GM19043 (cell line): Measurements from ENCODE around the gene GSTA2.
"Not testable (repeated sequence)": the region's sequence is repeated elsewhere in the genome, so short reads cannot be mapped to it uniquely, and the experiment has no call there.

ENCODE experiments used
- ATAC-seq: cut with Tn5 transposase; IDR thresholded peaks from one replicate; pipeline ENCODE4 v1.9.1; 2021; ENCODE audit warnings: low read depth; ENCODE audit not compliant: unreplicated experiment

Gene GSTA2

GRCh38 chr6:52761673-52762491 is 1.4 kb downstream of the GSTA2 start:
- ATAC-seq: not testable (repeated sequence)

- no peak for ATAC-seq
Observed at GRCh38 chr6:52760105-52760765, 3.0 kb downstream of the GSTA2 start.

DNA sequence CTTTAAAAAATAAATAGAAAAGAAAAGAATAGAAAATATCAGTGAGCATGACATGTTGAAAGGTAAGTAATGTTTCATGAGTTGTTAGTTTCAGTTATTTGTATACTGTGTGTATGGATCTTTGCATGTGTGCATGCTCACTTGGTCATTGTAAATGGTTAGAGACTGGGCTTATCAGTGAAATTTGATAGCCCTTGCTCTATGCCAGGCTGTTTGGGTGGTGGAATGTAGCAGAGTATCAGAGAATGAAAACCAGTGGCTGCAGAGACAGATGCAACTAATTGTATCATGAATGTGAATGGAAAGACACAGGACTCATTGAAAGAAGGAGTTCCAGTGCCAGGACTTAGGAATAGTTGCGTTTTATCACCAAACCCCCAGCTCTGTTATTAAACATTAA is 4.2 kb downstream of the GSTA2 start:
- no peak for ATAC-seq

GRCh38 chr6:52757651-52758338 is 5.5 kb downstream of the GSTA2 start:
- ATAC-seq: not testable (repeated sequence)

DNA sequence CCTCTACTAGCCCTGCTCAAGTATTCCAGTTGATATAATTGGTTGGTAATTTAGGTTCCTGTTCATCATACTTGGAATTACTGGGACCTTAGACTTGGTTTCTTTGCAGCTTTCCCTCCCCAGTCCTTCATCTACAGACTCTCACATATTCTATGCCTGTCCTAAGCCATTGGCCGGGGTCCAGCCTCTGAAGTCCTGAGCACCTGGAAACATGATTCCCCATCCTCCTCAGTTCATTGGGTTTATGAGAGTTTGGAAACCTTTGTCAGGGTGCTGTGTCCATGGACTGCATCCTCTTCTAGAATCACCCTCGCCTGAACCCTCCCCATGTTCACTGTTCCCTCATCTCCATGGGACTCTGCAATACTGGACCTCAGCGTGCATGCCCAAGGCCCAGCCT is 8.8 kb downstream of the GSTA2 start:
- ATAC-seq: no peak

GRCh38 chr6:52753137-52753536 is 10.1 kb downstream of the GSTA2 start:
- not testable (repeated sequence) for ATAC-seq

GRCh38 chr6:52752310-52752709 is 11.0 kb downstream of the GSTA2 start:
- ATAC-seq: no peak

- no peak for ATAC-seq
Observed at GRCh38 chr6:52749556-52750152, 13.6 kb downstream of the GSTA2 start.

DNA sequence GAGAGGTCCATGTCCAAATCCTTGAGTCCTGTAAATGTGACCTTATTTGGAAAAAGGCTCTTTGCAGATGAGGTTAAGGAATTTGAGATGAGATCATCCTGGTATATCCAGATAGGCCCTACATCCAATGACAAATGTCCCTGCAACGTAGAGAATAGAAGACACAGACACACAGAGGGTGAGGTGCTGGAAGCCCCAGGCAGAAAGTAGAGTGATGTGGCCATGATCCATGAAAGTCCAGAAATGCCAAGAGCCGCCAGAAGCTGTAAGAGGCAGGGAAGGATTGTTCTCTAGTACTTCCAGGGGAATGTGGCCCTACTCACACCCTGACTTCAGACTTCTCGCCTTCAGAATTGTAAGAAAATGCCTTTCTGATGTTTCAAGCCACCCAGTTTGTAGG is 16.0 kb downstream of the GSTA2 start:
- ATAC-seq: not testable (repeated sequence)

DNA sequence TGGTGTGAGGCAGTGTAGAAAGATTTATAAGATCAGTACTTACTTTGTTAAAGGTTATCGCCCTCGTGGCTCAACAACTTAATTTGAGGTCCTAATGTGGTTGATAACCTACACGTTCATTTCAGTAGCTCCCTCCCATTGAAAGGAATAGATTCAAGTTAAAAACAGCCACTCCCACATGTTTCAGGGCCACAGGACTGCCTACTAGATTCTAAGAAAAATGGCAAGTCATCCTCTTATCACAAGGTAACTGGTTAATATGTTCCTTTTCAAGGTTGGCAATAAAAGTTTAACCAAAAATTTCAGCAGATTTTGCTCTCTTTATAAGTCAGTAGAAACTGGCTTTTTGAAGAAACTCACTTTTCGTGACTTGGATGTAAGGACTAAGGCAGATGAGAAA is 17.1 kb downstream of the GSTA2 start:
- ATAC-seq: no peak

DNA sequence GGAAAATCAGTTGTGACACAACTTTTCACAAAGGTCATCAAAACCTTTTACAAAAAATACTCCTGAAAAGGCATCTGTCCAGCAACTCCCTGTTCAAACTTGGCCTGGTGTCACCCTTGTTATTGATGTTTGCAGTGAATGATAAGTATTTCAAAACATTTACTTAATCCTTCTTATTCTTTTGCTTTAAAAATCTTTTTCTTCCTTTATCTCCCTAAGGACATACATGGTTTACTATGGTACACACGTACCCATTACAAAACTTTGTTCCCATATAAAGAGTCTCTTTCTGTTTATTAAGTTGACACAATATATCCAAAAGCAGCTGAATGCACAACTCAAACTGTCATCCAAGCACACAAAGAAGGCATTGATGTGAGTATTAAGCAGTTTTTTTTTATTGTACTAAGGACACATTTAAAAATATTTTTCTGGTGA is 17.5 kb downstream of the GSTA2 start:
- no peak for ATAC-seq

- ATAC-seq: no peak
Observed at GRCh38 chr6:52741872-52742271, 21.4 kb downstream of the GSTA2 start.

DNA sequence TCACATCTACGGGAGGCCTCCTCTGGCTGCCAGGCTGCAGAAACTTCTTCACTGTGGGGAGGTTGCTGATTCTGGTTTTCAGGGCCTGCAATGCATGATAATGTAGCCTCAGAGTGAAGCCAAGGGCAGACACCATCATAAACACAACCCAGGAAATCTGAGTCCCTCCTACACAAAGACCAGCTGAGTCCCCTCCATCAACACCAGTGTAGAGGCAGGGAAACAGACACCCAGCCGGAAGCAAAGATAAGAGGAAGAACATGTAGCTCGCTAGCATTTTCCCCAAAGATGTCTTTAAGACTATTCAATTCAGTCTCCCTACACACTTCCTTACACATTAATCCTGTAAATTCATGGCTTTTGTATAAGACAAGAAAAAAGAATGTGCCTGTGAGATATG is 23.6 kb downstream of the GSTA2 start:
- ATAC-seq: no peak

GRCh38 chr6:52739134-52739533 is 24.1 kb downstream of the GSTA2 start:
- no peak for ATAC-seq

DNA sequence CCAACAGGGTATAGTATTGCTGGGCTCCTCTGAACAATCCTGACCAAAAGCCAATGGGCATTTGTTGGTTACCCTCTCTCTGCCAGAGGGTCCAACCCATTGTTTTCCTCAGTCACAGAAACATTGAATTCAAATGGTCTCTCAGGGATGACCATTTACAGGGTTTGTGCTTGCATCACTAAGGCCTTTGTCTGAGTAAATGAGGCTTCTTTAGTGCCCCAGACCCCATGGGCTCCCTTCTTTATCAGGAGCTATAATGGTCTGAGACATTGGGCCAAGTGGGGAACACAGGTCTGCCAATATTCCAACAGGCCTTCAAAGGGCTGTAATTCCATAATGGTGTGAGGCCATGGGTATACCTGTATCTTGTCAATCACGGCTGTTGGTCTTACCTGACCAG is 27.1 kb downstream of the GSTA2 start:
- no peak for ATAC-seq

DNA sequence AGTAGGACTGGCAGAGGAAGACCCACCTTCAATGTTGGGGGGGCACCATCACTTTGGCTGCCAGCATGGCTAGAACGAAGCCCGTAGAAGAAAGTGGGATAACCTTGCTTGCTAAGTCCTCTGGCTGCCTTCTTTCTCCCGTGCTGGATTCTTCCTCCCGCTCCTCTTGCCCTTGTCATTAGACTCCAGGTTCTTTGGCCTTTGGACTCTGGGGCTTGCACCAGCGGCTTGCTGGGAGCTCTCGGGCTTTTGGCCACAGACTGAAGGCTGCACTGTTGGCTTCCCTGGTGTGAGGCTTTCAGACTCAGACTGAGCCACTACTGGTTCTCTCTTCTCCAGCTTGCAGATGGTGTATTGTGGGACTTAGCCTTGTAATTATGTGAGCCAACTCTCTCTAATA is 28.2 kb downstream of the GSTA2 start:
- no peak for ATAC-seq

GRCh38 chr6:52734072-52734471 is 29.2 kb downstream of the GSTA2 start:
- ATAC-seq: no peak

GRCh38 chr6:52733172-52733571 is 30.1 kb downstream of the GSTA2 start:
- no peak for ATAC-seq

GRCh38 chr6:52731719-52732118 is 31.6 kb downstream of the GSTA2 start:
- no peak for ATAC-seq

DNA sequence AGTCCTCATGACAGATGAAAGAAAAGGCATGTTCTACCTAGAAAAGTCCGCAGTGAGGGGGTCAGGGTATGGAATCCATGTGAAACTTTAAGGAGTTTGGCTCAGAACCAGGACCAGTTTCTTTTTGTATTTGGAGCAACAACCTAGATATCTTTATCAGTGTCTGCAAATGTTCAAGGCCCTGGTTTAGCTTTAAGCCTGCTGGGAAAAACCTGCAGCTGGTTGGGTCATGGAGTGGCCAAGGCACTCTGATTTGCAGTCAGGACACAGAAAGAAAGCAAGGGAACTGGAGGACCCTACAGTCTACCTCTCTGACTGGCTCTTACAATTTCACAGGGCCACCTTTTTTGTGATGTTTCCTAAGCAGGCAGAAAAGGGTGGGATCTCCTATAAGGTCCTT is 33.7 kb downstream of the GSTA2 start:
- ATAC-seq: no peak

- no peak for ATAC-seq
Observed at GRCh38 chr6:52728394-52728793, 34.9 kb downstream of the GSTA2 start.
